Spinal cord (tissue), 10 donors: Measurements from ENCODE around the gene TRIP10. TPM values are rescaled to one million over a fixed set of nuclear protein-coding genes. Genes with fewer than 3 reads are reported as not detected.
"Not testable (repeated sequence)": the region's sequence is repeated elsewhere in the genome, so short reads cannot be mapped to it uniquely, and the experiment has no call there.

Experiments used
- DNase-seq, 6 donors: peaks; one replicate each; pipeline versions ENCODE4 v3.0.0 to v3.0.0-alpha.2; 2013 to 2015; ENCODE audit warnings: low spot score in 6 of 6, low read depth in 4 of 6
- H3K27ac ChIP-seq: one replicate; pipeline ENCODE4 v1.5.1; 2013; ENCODE audit warnings: low read depth, low read length, control low read depth
- H3K27me3 ChIP-seq: one replicate; pipeline ENCODE4 v1.6.1; 2013; ENCODE audit warnings: low read length; ENCODE audit not compliant: control insufficient read depth, insufficient read depth
- H3K36me3 ChIP-seq: one replicate; pipeline ENCODE4 v1.6.1; 2013; ENCODE audit warnings: low read length; ENCODE audit not compliant: control insufficient read depth, insufficient read depth
- H3K4me1 ChIP-seq: one replicate; pipeline ENCODE4 v1.6.1; 2013; ENCODE audit warnings: low read length; ENCODE audit not compliant: control insufficient read depth, insufficient read depth
- H3K4me3 ChIP-seq: one replicate; pipeline ENCODE4 v1.5.1; 2013; ENCODE audit warnings: low read depth, low read length, control low read depth
- H3K9me3 ChIP-seq: one replicate; pipeline ENCODE4 v1.6.1; 2013; ENCODE audit warnings: low read length; ENCODE audit not compliant: control insufficient read depth, insufficient read depth
- WGBS: methylation state at CpG from one replicate; pipeline ENCODE4 v1.1.5; 2013; ENCODE audit warnings: missing lambda C conversion rate; ENCODE audit not compliant: insufficient coverage; 5-methylcytosine and 5-hydroxymethylcytosine counted together
- polyA plus RNA-seq, 2 donors: library from polyadenylated mRNA; unstranded; fragments of 120-200 nt; gene quantifications; one replicate each; pipeline ENCODE4 v1.2.1, GENCODE V29; 2013; ENCODE audit not compliant: insufficient read length in 2 of 2
- total RNA-seq, 2 donors: library from RNA; depleted of rRNA in 1 of 2; stranded (reverse); fragments of 120-200 nt in 1 of 2; fragments of >200 nt in 1 of 2; gene quantifications; one replicate each; pipeline versions ENCODE4 v1.2.3 to v1.2.4, GENCODE V29; 2013 to 2014
- donor health status: healthy.

TRIP10 gene
- total and polyA plus RNA-seq, 4 donors: 8.7 to 22.8 (median 17.1) TPM

GRCh38 chr19:6800160-6800790 lies 60.8 kb downstream of the TRIP10 start:
- not testable (repeated sequence) for H3K4me1 ChIP-seq, H3K27ac ChIP-seq, H3K4me3 ChIP-seq, DNase-seq, H3K9me3 ChIP-seq, H3K36me3 ChIP-seq, H3K27me3 ChIP-seq
- WGBS: 88% methylated on average over 11 of the region's 14 CpGs

- no peak for DNase-seq
- WGBS: 50% methylated on average over 5 of the region's 10 CpGs
- Histone ChIP-seq H3K9me3 (no peaks in the 10 kb centered on the region), H3K36me3 (no peaks in the 10 kb centered on the region), H3K27ac (no peak overlapping the region), H3K4me3 (no peak overlapping the region), H3K4me1 (peaks cover 9% of the 10 kb centered on the region), H3K27me3 (no peaks in the 10 kb centered on the region)
Observed at GRCh38 chr19:6800991-6801484, 61.6 kb downstream of the TRIP10 start.

Other genes starting within 250 kb of the TRIP10 start
- 100 to 1,000 TPM in 1 of 2 donors, 10 to 100 TPM in 1; 42.2 to 121 TPM for gene TUBB4A, start 237.4 kb upstream of the TRIP10 start, total RNA-seq
- 100 to 1,000 TPM; 565 to 644 TPM for gene TUBB4A, start 237.4 kb upstream of the TRIP10 start, polyA plus RNA-seq
- 1 to 10 TPM; 1.5 to 4.0 TPM for gene TNFSF9, start 208.7 kb upstream of the TRIP10 start, total RNA-seq
- gene TNFSF9, start 208.7 kb upstream of the TRIP10 start, polyA plus RNA-seq: 1 to 10 TPM; 5.6 to 6.8 TPM
- gene CD70, start 148.5 kb upstream of the TRIP10 start, total RNA-seq: not detected
- gene CD70, start 148.5 kb upstream of the TRIP10 start, polyA plus RNA-seq: not detected
- under 1 TPM; 0.06 to 0.10 TPM for gene TNFSF14, start 69.5 kb upstream of the TRIP10 start, total RNA-seq
- under 1 TPM; 0.12 to 0.17 TPM for gene TNFSF14, start 69.5 kb upstream of the TRIP10 start, polyA plus RNA-seq
- gene C3, start 19.0 kb upstream of the TRIP10 start, total RNA-seq: 100 to 1,000 TPM in 1 of 2 donors, 10 to 100 TPM in 1; 72.9 to 118 TPM
- gene C3, start 19.0 kb upstream of the TRIP10 start, polyA plus RNA-seq: 100 to 1,000 TPM; 104 to 163 TPM
- gene GPR108, start 2.1 kb upstream of the TRIP10 start, total RNA-seq: 10 to 100 TPM; 21.2 to 46.6 TPM
- gene GPR108, start 2.1 kb upstream of the TRIP10 start, polyA plus RNA-seq: 10 to 100 TPM; 55.7 to 56.6 TPM
- gene SH2D3A, start 27.8 kb downstream of the TRIP10 start, total RNA-seq: under 1 TPM; 0.20 to 0.50 TPM
- 1 to 10 TPM; 1.3 to 1.7 TPM for gene SH2D3A, start 27.8 kb downstream of the TRIP10 start, polyA plus RNA-seq
- gene VAV1, start 33.0 kb downstream of the TRIP10 start, total RNA-seq: 1 to 10 TPM; 4.3 to 9.5 TPM
- 1 to 10 TPM; 4.2 to 6.0 TPM for gene VAV1, start 33.0 kb downstream of the TRIP10 start, polyA plus RNA-seq
- gene ADGRE1, start 147.9 kb downstream of the TRIP10 start, total RNA-seq: 1 to 10 TPM in 1 of 2 donors, not detected in 1; 1.1 TPM
- under 1 TPM in 1 of 2 donors, not detected in 1; 0.11 TPM for gene ADGRE1, start 147.9 kb downstream of the TRIP10 start, polyA plus RNA-seq